WERI-Rb-1 (cell line): ENCODE data around the gene NANOS3.

ENCODE experiments used
- DNase-seq: peaks from one replicate; pipeline ENCODE4 v3.0.0-alpha.2; 2020
- H3K27ac ChIP-seq: fragments of 250-450 bp; sonication (Bioruptor Pico); 2 replicates; pipeline ENCODE4 v1.5.1; 2020; ENCODE audit warnings: mild to moderate bottlenecking, moderate library complexity
- H3K27me3 ChIP-seq: fragments of 250-450 bp; sonication (Bioruptor Pico); 2 replicates; pipeline ENCODE4 v1.5.1; 2021; ENCODE audit warnings: mild to moderate bottlenecking, low read depth, moderate library complexity; ENCODE audit not compliant: insufficient read depth, severe bottlenecking
- H3K36me3 ChIP-seq: fragments of 250-450 bp; sonication (Bioruptor Pico); 2 replicates; pipeline ENCODE4 v1.5.1; 2020; ENCODE audit warnings: mild to moderate bottlenecking, moderate library complexity
- H3K4me3 ChIP-seq: 2 replicates; pipeline ENCODE4 v1.5.1; 2011; ENCODE audit warnings: low read depth, mild to moderate bottlenecking, control low read depth, low read length
- H3K9me3 ChIP-seq: fragments of 250-450 bp; sonication (Bioruptor Pico); 2 replicates; pipeline ENCODE4 v1.5.1; 2021; ENCODE audit warnings: mild to moderate bottlenecking, moderate library complexity; ENCODE audit not compliant: severe bottlenecking
- CTCF ChIP-seq: IDR thresholded peaks from 2 replicates; pipeline ENCODE4 v1.5.1; 2011; ENCODE audit warnings: low read depth, mild to moderate bottlenecking, control low read depth, inconsistent platforms, low read length

The NANOS3 gene

GRCh38 chr19:13923194-13923987, 46.5 kb downstream of the NANOS3 start:
- no peak for TF ChIP-seq CTCF
- peaks cover 81% of the 10 kb centered on the region for H3K36me3 ChIP-seq

GRCh38 chr19:13926010-13926409, 49.1 kb downstream of the NANOS3 start:
- Histone ChIP-seq H3K36me3 (peaks cover 66% of the 10 kb centered on the region), H3K9me3 (peaks cover under 1% of the 10 kb centered on the region), H3K27ac (no peak overlapping the region), H3K4me3 (no peak overlapping the region), H3K27me3 (no peaks in the 10 kb centered on the region)
- no peak for DNase-seq
- TF ChIP-seq CTCF: no peak

More at GRCh38 chr19:13923194-13923987, 46.5 kb downstream of the NANOS3 start:
- no peak for DNase-seq
- Histone ChIP-seq H3K27ac (no peak overlapping the region), H3K9me3 (peaks cover 5% of the 10 kb centered on the region), H3K27me3 (no peaks in the 10 kb centered on the region), H3K4me3 (no peak overlapping the region)

- H3K36me3 ChIP-seq: peaks cover 59% of the 10 kb centered on the region
- no peak for TF ChIP-seq CTCF
- H3K27me3 ChIP-seq: no peaks in the 10 kb centered on the region
- no peak overlapping the region for H3K4me3 ChIP-seq
- H3K9me3 ChIP-seq: no peaks in the 10 kb centered on the region
- no peak for DNase-seq
- H3K27ac ChIP-seq: no peak overlapping the region
Measured at GRCh38 chr19:13926715-13927114, 49.8 kb downstream of the NANOS3 start.

- H3K27me3 ChIP-seq: no peaks in the 10 kb centered on the region
- H3K27ac ChIP-seq: no peak overlapping the region
- DNase-seq: no peak
- no peak overlapping the region for H3K4me3 ChIP-seq
- H3K9me3 ChIP-seq: no peaks in the 10 kb centered on the region
- TF ChIP-seq CTCF: no peak
- H3K36me3 ChIP-seq: peaks cover 37% of the 10 kb centered on the region
Measured at GRCh38 chr19:13929340-13929739, 52.4 kb downstream of the NANOS3 start.

- no peak for TF ChIP-seq CTCF
- H3K27me3 ChIP-seq: no peaks in the 10 kb centered on the region
- H3K4me3 ChIP-seq: no peak overlapping the region
- no peak overlapping the region for H3K27ac ChIP-seq
- peaks cover 33% of the 10 kb centered on the region for H3K36me3 ChIP-seq
- H3K9me3 ChIP-seq: no peaks in the 10 kb centered on the region
- DNase-seq: no peak
Measured at GRCh38 chr19:13929956-13930355, 53.0 kb downstream of the NANOS3 start.
